ENCODE results near the gene GLT6D1. TPM values are rescaled to one million over a fixed set of nuclear protein-coding genes. Genes with fewer than 3 reads are reported as not detected.

GLT6D1 gene
- total and polyA plus RNA-seq, 2 of the 8 experiments (the other 6 are each of a cell fraction or from before 2014, with no cell fraction given): 1.3 to 2.1 TPM

- TF ChIP-seq KDM4A (IDR thresholded peaks at IDR 0.05; ENCODE audit: low read depth, low read length, severe bottlenecking): no peak
These were observed 51.7 kb downstream of the GLT6D1 start (continued) for GRCh38 chr9:135587658-135588057.

Measured in H1 (cell line).